OCI-LY3 (cell line): ENCODE data around the gene SFSWAP.

Source experiments
- H2AFZ ChIP-seq: fragments of 200-600, 300-600 bp; shearing (Covaris generic); 2 replicates; pipeline ENCODE4 v1.6.0; 2014; ENCODE audit warnings: antibody characterized with exemption, low read depth, low read length
- H3K27ac ChIP-seq: fragments of 200-600, 300-600 bp; sonication (generic); 2 replicates; pipeline ENCODE4 v1.5.1; 2014; ENCODE audit warnings: mild to moderate bottlenecking, low read length, moderate library complexity, mixed read lengths
- H3K27me3 ChIP-seq: fragments of 200-600, 300-600 bp; sonication (generic); 2 replicates; pipeline ENCODE4 v1.6.1; 2014; ENCODE audit warnings: low read depth, low read length, mixed read lengths
- H3K36me3 ChIP-seq: fragments of 200-600, 300-600 bp; sonication (generic); replicated peaks from 2 replicates; pipeline ENCODE3; 2014; ENCODE audit warnings: low read depth, low read length, mixed read lengths
- H3K4me1 ChIP-seq: fragments of 300-600, 200-600 bp; sonication (generic); 2 replicates; pipeline ENCODE4 v1.6.1; 2014; ENCODE audit warnings: low read length, mixed read lengths
- H3K4me2 ChIP-seq: fragments of 200-600, 300-600 bp; sonication (generic); 2 replicates; pipeline ENCODE4 v1.6.1; 2014; ENCODE audit warnings: low read length, mixed read lengths
- H3K4me3 ChIP-seq: fragments of 300-600, 200-600 bp; sonication (generic); 2 replicates; pipeline ENCODE4 v1.5.1; 2014; ENCODE audit warnings: antibody characterized with exemption, mild to moderate bottlenecking, low read length, moderate library complexity
- H3K79me2 ChIP-seq: fragments of 300-600, 200-600 bp; shearing (Covaris generic); 2 replicates; pipeline ENCODE4 v1.6.1; 2014; ENCODE audit warnings: mild to moderate bottlenecking, low read length, mixed read lengths
- H3K9ac ChIP-seq: fragments of 300-600, 200-600 bp; shearing (Covaris generic); 2 replicates; pipeline ENCODE4 v1.6.0; 2014; ENCODE audit warnings: mild to moderate bottlenecking, low read length, moderate library complexity
- H3K9me3 ChIP-seq: fragments of 200-600, 300-600 bp; shearing (Covaris generic); 2 replicates; pipeline ENCODE4 v1.6.1; 2014; ENCODE audit warnings: low read length, mixed read lengths; ENCODE audit not compliant: insufficient read depth
- H4K20me1 ChIP-seq: fragments of 200-600, 300-600 bp; sonication (generic); 2 replicates; pipeline ENCODE4 v1.6.1; 2016; ENCODE audit warnings: low read length, mixed read lengths; ENCODE audit not compliant: insufficient read depth
- CTCF ChIP-seq: fragments of 200-600, 300-600 bp; sonication (generic); IDR thresholded peaks from 2 replicates; pipeline ENCODE4 v1.5.1; 2014; ENCODE audit warnings: antibody characterized with exemption, low read length, low read depth
- EZH2phosphoT487 ChIP-seq: fragments of 200-600 bp; shearing (Covaris generic); IDR thresholded peaks from 2 replicates; pipeline ENCODE4 v1.6.1; 2018; ENCODE audit warnings: antibody characterized with exemption, mixed run types, low read depth

SFSWAP gene

DNA sequence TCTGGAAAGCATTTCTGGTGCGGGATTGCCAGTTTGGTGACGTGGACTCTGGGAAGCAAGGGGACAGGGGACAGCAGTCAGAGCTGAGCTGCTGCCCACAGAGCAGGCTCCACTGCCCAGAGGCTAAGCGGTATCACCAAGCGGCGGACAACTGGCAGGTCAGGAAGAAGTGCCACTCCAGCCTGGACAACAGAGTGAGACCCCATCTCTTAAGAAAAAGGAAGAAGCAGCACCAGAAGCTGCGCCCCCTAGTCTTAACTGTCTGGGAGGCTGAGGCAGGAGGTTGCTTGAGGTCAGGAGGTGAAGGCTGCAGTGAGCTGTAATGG lies 85.5 kb downstream of the SFSWAP start:
- Histone ChIP-seq H3K4me3 (no peak overlapping the region), H3K27me3 (no peaks in the 10 kb centered on the region), H3K9ac (no peak overlapping the region), H2AFZ (no peak overlapping the region), H3K79me2 (no peaks in the 10 kb centered on the region), H3K9me3 (no peaks in the 10 kb centered on the region), H3K4me1 (peaks cover 6% of the 10 kb centered on the region), H3K27ac (no peak overlapping the region), H4K20me1 (no peaks in the 10 kb centered on the region), H3K4me2 (no peak overlapping the region), H3K36me3 (peaks cover 26% of the 10 kb centered on the region)
- TF ChIP-seq CTCF (no peak), EZH2phosphoT487 (no peak)

GRCh38 chr12:131796754-131797587 lies 86.1 kb downstream of the SFSWAP start:
- H3K36me3 ChIP-seq, result peaks cover 28% of the 10 kb centered on the region
- H3K27ac ChIP-seq, result no peak overlapping the region
- no peaks in the 10 kb centered on the region for H3K9me3 ChIP-seq
- H2AFZ ChIP-seq, result no peak overlapping the region
- H3K4me3 ChIP-seq, result no peak overlapping the region
- no peak overlapping the region for H3K4me2 ChIP-seq
- no peaks in the 10 kb centered on the region for H3K27me3 ChIP-seq
- peaks cover 6% of the 10 kb centered on the region for H3K4me1 ChIP-seq
- H3K79me2 ChIP-seq, result no peaks in the 10 kb centered on the region
- H3K9ac ChIP-seq, result no peak overlapping the region
- no peaks in the 10 kb centered on the region for H4K20me1 ChIP-seq
- TF ChIP-seq EZH2phosphoT487 (no peak), CTCF (no peak)

DNA sequence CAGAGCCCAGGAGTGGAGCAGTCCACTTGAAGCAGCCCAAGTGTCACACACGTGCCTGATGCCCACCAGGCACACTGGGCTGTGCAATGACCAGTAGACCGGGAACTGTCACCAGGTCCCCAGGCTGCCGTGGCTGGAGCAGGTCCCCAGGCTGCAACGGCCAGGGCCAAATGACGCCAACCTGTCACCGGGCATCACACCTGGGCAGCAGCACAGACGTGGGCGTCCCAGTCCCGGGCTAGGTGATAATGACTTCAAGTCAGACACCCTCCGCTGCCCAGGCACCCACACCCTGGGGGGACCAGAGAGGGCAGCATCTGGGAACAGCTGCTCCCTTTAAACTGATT lies 86.7 kb downstream of the SFSWAP start:
- H3K36me3 ChIP-seq, result peaks cover 29% of the 10 kb centered on the region

DNA sequence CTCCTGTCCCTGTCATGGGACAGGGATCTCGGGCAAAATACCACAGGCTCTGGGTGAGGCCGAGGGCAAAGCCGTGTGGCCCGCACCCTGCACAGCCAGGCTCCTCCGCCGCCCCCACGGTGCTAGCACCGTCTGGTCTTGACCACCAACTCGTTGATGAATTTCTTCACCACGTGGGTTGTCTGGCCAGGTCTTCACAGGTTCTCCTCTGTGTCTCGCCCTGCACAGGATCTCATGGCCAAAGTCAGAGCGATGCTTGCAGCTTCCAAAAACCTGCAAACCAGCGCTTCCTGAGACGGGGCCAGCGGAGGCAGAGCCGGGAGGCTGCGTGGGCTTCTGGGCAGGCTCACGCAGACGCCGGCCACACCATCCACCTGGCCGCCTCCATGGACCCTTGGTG lies 88.3 kb downstream of the SFSWAP start:
- H3K4me2 ChIP-seq, result no peak overlapping the region
- H2AFZ ChIP-seq, result no peak overlapping the region
- H4K20me1 ChIP-seq, result no peaks in the 10 kb centered on the region

More for the DNA sequence above, 86.7 kb downstream of the SFSWAP start:
- Histone ChIP-seq H3K27ac (no peak overlapping the region), H3K79me2 (no peaks in the 10 kb centered on the region), H3K4me2 (no peak overlapping the region), H3K4me1 (peaks cover 6% of the 10 kb centered on the region), H3K27me3 (no peaks in the 10 kb centered on the region), H3K9me3 (no peaks in the 10 kb centered on the region), H2AFZ (no peak overlapping the region), H3K9ac (no peak overlapping the region), H3K4me3 (no peak overlapping the region), H4K20me1 (no peaks in the 10 kb centered on the region)
- no peak for TF ChIP-seq CTCF
- TF ChIP-seq EZH2phosphoT487, result no peak

More for the DNA sequence above, 88.3 kb downstream of the SFSWAP start:
- no peak overlapping the region for H3K4me3 ChIP-seq
- TF ChIP-seq CTCF (no peak), EZH2phosphoT487 (no peak)
- no peaks in the 10 kb centered on the region for H3K27me3 ChIP-seq
- peaks cover 29% of the 10 kb centered on the region for H3K36me3 ChIP-seq
- no peak overlapping the region for H3K27ac ChIP-seq
- H3K9me3 ChIP-seq, result no peaks in the 10 kb centered on the region
- no peak overlapping the region for H3K9ac ChIP-seq
- H3K4me1 ChIP-seq, result peaks cover 6% of the 10 kb centered on the region
- no peaks in the 10 kb centered on the region for H3K79me2 ChIP-seq
